Coronary artery (tissue), 2 donors: Measurements from ENCODE around the gene CDCA4.

Source experiments
- DNase-seq: peaks from one replicate; pipeline ENCODE4 v3.0.0-alpha.2; 2017; ENCODE audit warnings: low spot score
- H3K27ac ChIP-seq, 2 donors: fragments of 200-600 bp; sonication (generic); one replicate each; pipeline ENCODE4 v1.5.1; 2016 to 2019
- H3K4me3 ChIP-seq: fragments of 200-600 bp; sonication (generic); 2 replicates; pipeline ENCODE4 v1.5.1; 2016; ENCODE audit warnings: mild to moderate bottlenecking, moderate library complexity
- CTCF ChIP-seq: fragments of 200-600 bp; sonication (generic); IDR thresholded peaks from one replicate; pipeline ENCODE4 v1.5.1; 2019; ENCODE audit warnings: antibody characterized with exemption

CDCA4 gene

GRCh38 chr14:105015242-105015641 is 5.6 kb downstream of the CDCA4 start:
- Histone ChIP-seq H3K4me3 (no peak overlapping the region), H3K27ac (no peak overlapping the region)
- no peak for TF ChIP-seq CTCF
- DNase-seq, result no peak

- no peak for TF ChIP-seq CTCF
- Histone ChIP-seq H3K27ac (no peak overlapping the region), H3K4me3 (no peak overlapping the region)
- DNase-seq, result no peak
Measured at GRCh38 chr14:105014631-105015030, 6.3 kb downstream of the CDCA4 start.

- H3K27ac ChIP-seq, result no peak overlapping the region
- no peak for TF ChIP-seq CTCF
- no peak for DNase-seq
- H3K4me3 ChIP-seq, result no peak overlapping the region
Measured at GRCh38 chr14:105014032-105014431, 6.9 kb downstream of the CDCA4 start.

- DNase-seq, result no peak
- Histone ChIP-seq H3K27ac (no peak overlapping the region), H3K4me3 (no peak overlapping the region)
- TF ChIP-seq CTCF, result no peak
Measured at GRCh38 chr14:105013150-105013785, 7.6 kb downstream of the CDCA4 start.

GRCh38 chr14:105012171-105012985 is 8.5 kb downstream of the CDCA4 start:
- Histone ChIP-seq H3K27ac (no peak overlapping the region), H3K4me3 (no peak overlapping the region)
- DNase-seq, result no peak
- peak; percentile 50 for TF ChIP-seq CTCF

GRCh38 chr14:105011312-105011990 is 9.4 kb downstream of the CDCA4 start:
- no peak overlapping the region for H3K27ac ChIP-seq
- no peak overlapping the region for H3K4me3 ChIP-seq
- no peak for TF ChIP-seq CTCF
- no peak for DNase-seq
